GM12878 (cell line): ENCODE measurements around the gene CLN6. TPM values are rescaled to one million over a fixed set of nuclear protein-coding genes. Genes with fewer than 3 reads are reported as not detected.

Experiments
- ATAC-seq: fragments of 200-7000 bp; cut with Tn5 transposase; 3 replicates; pipeline ENCODE4 v1.9.1; 2020; ENCODE audit warnings: mild to moderate bottlenecking, moderate library complexity
- BruUV-seq: library from RNA; stranded (reverse); fragments of 400-500 nt; replicated peaks from 2 replicates; lab custom pipeline; 2021; lab: Mats Ljungman, UMichigan
- CTCF ChIA-PET: fragments of 300-600 bp; sonication (Branson Sonifier 250); formaldehyde crosslinking; extraction: SDS; loops from one replicate; lab custom pipeline; 2021; ENCODE audit warnings: inconsistent platforms; lab: Yijun Ruan, JAX
- POLR2A ChIA-PET: fragments of 350-600 bp; formaldehyde crosslinking; extraction: SDS; loops from one replicate; lab custom pipeline; 2021; ENCODE audit warnings: inconsistent platforms; lab: Charles Lee
- RAD21 ChIA-PET: fragments of 300-600 bp; sonication (Branson Sonifier 250); formaldehyde crosslinking; loops from one replicate; lab custom pipeline; 2023; ENCODE audit warnings: antibody characterized with exemption; ENCODE audit not compliant: unreplicated experiment; lab: Charles Lee
- SMC1A ChIA-PET: fragments of 300-600 bp; sonication (Branson Sonifier 250); formaldehyde crosslinking; loops from one replicate; lab custom pipeline; 2023; ENCODE audit not compliant: unreplicated experiment, uncharacterized antibody; lab: Charles Lee
- DNase-seq: peaks from one replicate; pipeline ENCODE4 v3.0.0-alpha.2; 2011; ENCODE audit warnings: low read depth, low spot score
- FAIRE-seq: peaks from 3 replicates; lab custom pipeline; 2011; peaks lifted over from hg19 to GRCh38; lab: Jason Lieb, UNC
- H2AFZ ChIP-seq: 2 replicates; pipeline ENCODE4 v1.6.0; 2011; ENCODE audit warnings: low read depth, low read length, control low read depth; ENCODE audit not compliant: control insufficient read depth
- H3K27ac ChIP-seq: 2 replicates; pipeline ENCODE4 v1.5.1; 2011; ENCODE audit warnings: control low read depth; ENCODE audit not compliant: control insufficient read depth, insufficient read depth
- H3K27me3 ChIP-seq, 2 experiments: replicated peaks in 1 of 2; 2 replicates each; pipeline versions ENCODE4 v1.6.0 to v1.6.1; 2011; ENCODE audit warnings: low read length in 1 of 2; ENCODE audit not compliant: control insufficient read depth in 2 of 2, insufficient read depth in 2 of 2
- H3K36me3 ChIP-seq, 2 experiments: 2 replicates each; pipeline ENCODE4 v1.5.1; 2011; ENCODE audit warnings: low read length in 1 of 2; ENCODE audit not compliant: control insufficient read depth in 2 of 2, insufficient read depth in 2 of 2
- H3K4me1 ChIP-seq: 2 replicates; pipeline ENCODE4 v1.6.1; 2011; ENCODE audit warnings: mild to moderate bottlenecking, low read length, moderate library complexity, mixed read lengths; ENCODE audit not compliant: control insufficient read depth, insufficient read depth
- H3K4me2 ChIP-seq: 2 replicates; pipeline ENCODE4 v1.6.0; 2011; ENCODE audit warnings: control low read depth; ENCODE audit not compliant: control insufficient read depth, insufficient read depth
- H3K4me3 ChIP-seq: fragments of 200-600 bp; sonication (generic); 2 replicates; pipeline ENCODE4 v1.5.1; 2016
- H3K79me2 ChIP-seq: 2 replicates; pipeline ENCODE4 v1.6.0; 2011; ENCODE audit warnings: low read length; ENCODE audit not compliant: control insufficient read depth, insufficient read depth
- H3K9ac ChIP-seq: 2 replicates; pipeline ENCODE4 v1.8.0; 2011; ENCODE audit warnings: low read length, control low read depth, mixed read lengths; ENCODE audit not compliant: control insufficient read depth, insufficient read depth
- H3K9me3 ChIP-seq: replicated peaks from 3 replicates; pipeline ENCODE4 v1.5.1; 2011; ENCODE audit warnings: mild to moderate bottlenecking, low read length; ENCODE audit not compliant: control insufficient read depth, insufficient read depth
- H4K20me1 ChIP-seq: 2 replicates; pipeline ENCODE4 v1.6.0; 2011; ENCODE audit not compliant: control insufficient read depth, insufficient read depth
- CHD4 ChIP-seq: fragments of 200-600 bp; sonication (generic); IDR thresholded peaks from 2 replicates; pipeline ENCODE4 v1.6.1; 2016; ENCODE audit warnings: mild to moderate bottlenecking
- FOXM1 ChIP-seq: IDR thresholded peaks from 2 replicates; pipeline ENCODE4 v1.6.1; 2012; ENCODE audit warnings: low read depth, mild to moderate bottlenecking, inconsistent platforms, low read length, moderate library complexity
- GABPA ChIP-seq: IDR thresholded peaks from 2 replicates; pipeline ENCODE4 v1.6.1; 2014; ENCODE audit warnings: antibody characterized with exemption, low read depth, mild to moderate bottlenecking, inconsistent platforms
- RAD21 ChIP-seq: IDR thresholded peaks from 2 replicates; pipeline ENCODE4 v1.6.1; 2011; ENCODE audit warnings: mild to moderate bottlenecking, low read depth, low read length, moderate library complexity; ENCODE audit not compliant: insufficient read depth
- SMC3 ChIP-seq: IDR thresholded peaks from 2 replicates; pipeline ENCODE4 v1.6.1; 2011; ENCODE audit warnings: low read length, improper control_type of control experiment, borderline replicate concordance
- ZNF207 ChIP-seq: fragments of 450-650 bp; IDR thresholded peaks from 2 replicates; pipeline ENCODE4 v1.6.1; 2014; ENCODE audit warnings: antibody characterized with exemption, mild to moderate bottlenecking, borderline replicate concordance
- ZNF274 ChIP-seq: IDR thresholded peaks from one replicate; pipeline ENCODE4 v1.8.0; 2011; ENCODE audit not compliant: insufficient read length, insufficient read depth
- ZNF384 ChIP-seq: IDR thresholded peaks from 2 replicates; pipeline ENCODE4 v1.6.1; 2012; ENCODE audit warnings: low read depth, mild to moderate bottlenecking, low read length, improper control_type of control experiment, borderline replicate concordance
- WGBS: methylation state at CpG from one replicate; pipeline ENCODE4 v1.1.6; 2016; ENCODE audit warnings: low lambda C conversion rate; ENCODE audit not compliant: insufficient replicate concordance, insufficient coverage; ENCODE audit errors: missing lambda C conversion rate; 5-methylcytosine and 5-hydroxymethylcytosine counted together
- in situ Hi-C: fragments of 300-500 bp; cut with MboI; formaldehyde crosslinking; loops from 9 replicates; pipeline ENCODE4 v1.14.3; 2018; ENCODE audit warnings: mixed read lengths
- intact Hi-C: fragments of 100-400 bp; cut with micrococcal nuclease; formaldehyde crosslinking; loops from one replicate; pipeline ENCODE4 v1.14.2; 2022; ENCODE audit not compliant: unreplicated experiment
- polyA plus RNA-seq, 11 experiments: library from polyadenylated mRNA; depleted of rRNA in 4 of 11; unstranded in 6 of 11; stranded (reverse) in 5 of 11; fragments of >200 nt; fragmentation: Nextera tagmentation in 4 of 11; fragmentation: Illumina TruSeq in 1 of 11; extraction: Ambion mirVana in 4 of 11; extraction: Trizol in 1 of 11; gene quantifications; 1 replicate in 1 of 11; 2 replicates in 10 of 11; pipeline versions ENCODE4 v1.2.1 to v1.2.3, GENCODE V29; 2011 to 2016; ENCODE audit warnings: inconsistent platforms in 2 of 11, missing spikeins in 2 of 11, low read depth in 1 of 11
- total RNA-seq, 4 experiments: library from RNA; depleted of rRNA in 3 of 4; stranded (reverse); fragments of >200 nt in 3 of 4; fragmentation: Illumina TruSeq in 1 of 4; extraction: Trizol in 1 of 4; gene quantifications; 2 replicates each; pipeline versions ENCODE4 v1.2.1 to v1.2.3, GENCODE V29; 2013 to 2021
- TF ChIP-seq, protein P1 (sequence below), 3 experiments: IDR thresholded peaks in 2 of 3; conservative IDR thresholded peaks in 1 of 3; 2 replicates each; pipeline ENCODE4 v1.5.1; 2011; ENCODE audit warnings: low read depth in 3 of 3, low read length in 3 of 3, mild to moderate bottlenecking in 3 of 3, control low read depth in 2 of 3, moderate library complexity in 2 of 3, inconsistent platforms in 1 of 3, mixed read lengths in 1 of 3; ENCODE audit not compliant: control insufficient read depth in 2 of 3, insufficient read depth in 1 of 3; ENCODE audit errors: extremely low read depth in 1 of 3
- TF ChIP-seq, protein P2 (sequence below): fragments of 450-650 bp; IDR thresholded peaks from 2 replicates; pipeline ENCODE4 v1.6.1; 2017; ENCODE audit warnings: mild to moderate bottlenecking, low read depth, inconsistent platforms; ENCODE audit not compliant: poor library complexity, severe bottlenecking

The CLN6 gene
- total and polyA plus RNA-seq, 10 of the 15 experiments (the other 5 are each of a cell fraction or from before 2014, with no cell fraction given) = 0.74 to 69.0 (median 30.3) TPM

DNA sequence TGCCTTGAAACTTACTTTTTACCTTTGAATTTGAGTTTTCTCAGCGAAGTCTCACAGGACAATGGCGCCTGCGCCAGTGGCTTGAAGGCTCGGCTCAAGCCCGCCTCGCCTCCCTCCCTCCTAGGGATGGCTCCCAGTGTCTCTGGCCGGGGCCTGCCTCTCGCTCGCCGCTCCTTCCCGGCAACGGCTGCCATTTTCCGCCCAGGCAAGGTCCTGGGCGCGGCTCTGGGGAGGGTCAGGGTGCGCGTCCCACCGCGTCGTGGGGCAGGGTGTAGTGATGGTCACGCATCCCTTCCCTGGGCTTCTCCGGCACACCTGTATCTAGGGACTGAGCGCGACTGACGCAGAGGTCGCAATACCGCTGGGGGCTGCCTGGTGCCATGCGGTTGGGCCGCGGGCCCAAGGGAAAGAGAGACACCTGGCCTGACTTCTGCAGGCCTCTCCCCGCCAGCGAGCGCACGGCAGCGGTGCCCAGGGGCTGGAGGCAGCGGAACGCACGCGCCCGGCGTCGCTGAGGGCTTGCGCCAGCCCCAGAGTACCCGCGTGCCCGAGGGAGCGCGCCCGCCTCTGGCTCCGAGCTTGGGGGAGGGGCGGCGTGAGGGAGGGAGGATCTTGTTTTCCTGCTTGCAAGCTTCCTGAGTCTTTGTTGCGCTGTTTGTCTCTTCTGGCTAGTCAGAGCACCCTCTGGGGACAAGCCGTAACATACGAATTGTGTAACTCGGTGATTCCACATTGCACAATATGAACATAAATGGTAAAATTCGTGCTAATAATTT, 27.3 kb upstream of the CLN6 start (continued):
- TF ChIP-seq GABPA = no peak
- no peak for TF ChIP-seq ZNF384
- no peak for TF ChIP-seq CHD4

DNA sequence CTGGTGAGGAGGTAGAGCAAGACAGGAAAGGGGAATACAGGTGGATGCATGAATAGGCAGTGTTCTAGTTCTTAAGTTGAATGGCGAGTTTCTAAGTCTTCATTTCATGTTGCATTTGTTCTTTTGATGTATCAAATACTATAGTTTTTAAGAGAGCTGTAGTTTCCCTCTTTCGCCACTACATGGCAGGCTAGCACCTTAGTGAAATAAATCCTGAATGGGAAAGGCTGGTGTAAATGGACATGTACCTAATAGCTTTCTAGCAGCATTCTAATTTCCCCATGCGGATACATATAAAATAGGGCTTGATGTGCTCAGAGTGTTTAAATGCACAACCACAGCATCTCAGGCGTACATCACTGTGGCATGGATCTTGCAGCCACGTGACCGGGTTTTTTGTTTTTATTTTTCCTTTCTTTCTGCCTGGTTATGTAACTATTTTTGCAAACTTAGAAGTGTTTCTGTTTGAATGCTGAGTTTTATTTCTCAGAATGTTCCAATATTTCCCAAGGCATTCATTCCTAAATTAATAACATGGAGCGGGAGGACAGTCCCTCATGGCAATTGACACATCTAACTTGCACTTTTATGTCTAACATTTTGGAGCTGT, 23.5 kb upstream of the CLN6 start:
- H3K9ac ChIP-seq = no peak overlapping the region
- intact Hi-C loops (loop anchor here (1.0 to 5.0 kb wide), 3 partner anchors 53 to 286 kb away; no protein-coding TSS in a partner anchor), in situ Hi-C loops (loop anchor here (5.0 kb wide), 1 partner anchor 134 kb away; no protein-coding TSS in a partner anchor)
- ChIA-PET CTCF (interaction anchor here (0.5 to 7.2 kb wide), 40 partner anchors 9 to 754 kb away, joined by 3 to 114 read pairs (median 5); partner anchors contain the start of genes CLN6 and FEM1B), RAD21 (interaction anchor here (0.7 to 3.5 kb wide), 18 partner anchors 11 to 671 kb away, joined by 3 to 57 read pairs (median 4); no protein-coding TSS in a partner anchor), SMC1A (interaction anchor here (0.7 to 2.1 kb wide), 26 partner anchors 9 to 622 kb away, joined by 3 to 30 read pairs (median 3); no protein-coding TSS in a partner anchor), POLR2A (no interaction called here)
- no peaks in the 10 kb centered on the region for H3K4me1 ChIP-seq
- H3K4me3 ChIP-seq = no peak overlapping the region
- peak; percentile 93 for TF ChIP-seq RAD21
- TF ChIP-seq SMC3 = peak; percentile 80
- TF ChIP-seq ZNF207 = no peak
- TF ChIP-seq FOXM1 = 0 out of 2 replicates have a peak, but pooled peaks have one; percentile 30
- TF ChIP-seq, protein P1, sequence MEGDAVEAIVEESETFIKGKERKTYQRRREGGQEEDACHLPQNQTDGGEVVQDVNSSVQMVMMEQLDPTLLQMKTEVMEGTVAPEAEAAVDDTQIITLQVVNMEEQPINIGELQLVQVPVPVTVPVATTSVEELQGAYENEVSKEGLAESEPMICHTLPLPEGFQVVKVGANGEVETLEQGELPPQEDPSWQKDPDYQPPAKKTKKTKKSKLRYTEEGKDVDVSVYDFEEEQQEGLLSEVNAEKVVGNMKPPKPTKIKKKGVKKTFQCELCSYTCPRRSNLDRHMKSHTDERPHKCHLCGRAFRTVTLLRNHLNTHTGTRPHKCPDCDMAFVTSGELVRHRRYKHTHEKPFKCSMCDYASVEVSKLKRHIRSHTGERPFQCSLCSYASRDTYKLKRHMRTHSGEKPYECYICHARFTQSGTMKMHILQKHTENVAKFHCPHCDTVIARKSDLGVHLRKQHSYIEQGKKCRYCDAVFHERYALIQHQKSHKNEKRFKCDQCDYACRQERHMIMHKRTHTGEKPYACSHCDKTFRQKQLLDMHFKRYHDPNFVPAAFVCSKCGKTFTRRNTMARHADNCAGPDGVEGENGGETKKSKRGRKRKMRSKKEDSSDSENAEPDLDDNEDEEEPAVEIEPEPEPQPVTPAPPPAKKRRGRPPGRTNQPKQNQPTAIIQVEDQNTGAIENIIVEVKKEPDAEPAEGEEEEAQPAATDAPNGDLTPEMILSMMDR (IDR thresholded peaks at IDR 0.05 in 2 of 3, conservative IDR thresholded peaks at IDR 0.05 in 1 of 3; ENCODE audit: control insufficient read depth in 2 of 3, extremely low read depth in 1 of 3, insufficient read depth in 1 of 3, low read depth in 3 of 3, low read length in 3 of 3) = peak; percentile 80 to 91 (median 87)
- TF ChIP-seq ZNF274 = no peak
- TF ChIP-seq, protein P2, sequence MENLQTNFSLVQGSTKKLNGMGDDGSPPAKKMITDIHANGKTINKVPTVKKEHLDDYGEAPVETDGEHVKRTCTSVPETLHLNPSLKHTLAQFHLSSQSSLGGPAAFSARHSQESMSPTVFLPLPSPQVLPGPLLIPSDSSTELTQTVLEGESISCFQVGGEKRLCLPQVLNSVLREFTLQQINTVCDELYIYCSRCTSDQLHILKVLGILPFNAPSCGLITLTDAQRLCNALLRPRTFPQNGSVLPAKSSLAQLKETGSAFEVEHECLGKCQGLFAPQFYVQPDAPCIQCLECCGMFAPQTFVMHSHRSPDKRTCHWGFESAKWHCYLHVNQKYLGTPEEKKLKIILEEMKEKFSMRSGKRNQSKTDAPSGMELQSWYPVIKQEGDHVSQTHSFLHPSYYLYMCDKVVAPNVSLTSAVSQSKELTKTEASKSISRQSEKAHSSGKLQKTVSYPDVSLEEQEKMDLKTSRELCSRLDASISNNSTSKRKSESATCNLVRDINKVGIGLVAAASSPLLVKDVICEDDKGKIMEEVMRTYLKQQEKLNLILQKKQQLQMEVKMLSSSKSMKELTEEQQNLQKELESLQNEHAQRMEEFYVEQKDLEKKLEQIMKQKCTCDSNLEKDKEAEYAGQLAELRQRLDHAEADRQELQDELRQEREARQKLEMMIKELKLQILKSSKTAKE = no peak
- ATAC-seq (peak; percentile 79), FAIRE-seq (peak; percentile 75), DNase-seq (peak; percentile 26)
- H3K79me2 ChIP-seq = no peaks in the 10 kb centered on the region
- no peaks in the 10 kb centered on the region for H3K9me3 ChIP-seq
- no peaks in the 10 kb centered on the region for H3K36me3 ChIP-seq
- 34% methylated on average over 7 of the region's 7 CpGs for WGBS
- no peaks in the 10 kb centered on the region for H4K20me1 ChIP-seq
- no peak overlapping the region for H2AFZ ChIP-seq
- no peak overlapping the region for H3K27ac ChIP-seq
- H3K4me2 ChIP-seq = no peak overlapping the region
- H3K27me3 ChIP-seq = no peaks in the 10 kb centered on the region; a peak in 2 of 4 replicates
- BruUV-seq = no TSS peak
